ENCODE results near the gene ACOX2. TPM values are rescaled to one million over a fixed set of nuclear protein-coding genes. Genes with fewer than 3 reads are reported as not detected.

ACOX2 gene
- polyA plus RNA-seq, 3 donors, result 2.4 to 2.5 (median 2.4) TPM

- Histone ChIP-seq H3K27me3 (ENCODE audit: control insufficient read depth in 2 of 2, insufficient read depth in 2 of 2, low read length in 2 of 2) (no peaks in the 10 kb centered on the region), H3K4me3 (replicated peaks in 1 of 3; ENCODE audit: low read depth in 2 of 3, low read length in 3 of 3) (no peak overlapping the region), H3K9ac (ENCODE audit: insufficient read depth, low read length, poor library complexity, severe bottlenecking) (no peak overlapping the region), H3K27ac (ENCODE audit: low read depth in 1 of 2, low read length in 2 of 2) (no peak overlapping the region), H3K79me2 (ENCODE audit: insufficient read depth, low read length) (no peaks in the 10 kb centered on the region), H2AFZ (ENCODE audit: insufficient read depth, low read depth, low read length, poor library complexity, severe bottlenecking) (no peak overlapping the region), H3K9me3 (replicated peaks in 1 of 2; ENCODE audit: control insufficient read depth in 1 of 2, insufficient read depth in 1 of 2, low read length in 2 of 2) (no peaks in the 10 kb centered on the region), H3K4me2 (replicated peaks; ENCODE audit: extremely low read depth, low read length, poor library complexity, severe bottlenecking) (no peak overlapping the region), H3K4me1 (ENCODE audit: control insufficient read depth in 1 of 2, insufficient read depth in 2 of 2, low read length in 2 of 2) (peaks cover 11 to 16% of the 10 kb centered on the region in 2 donors), H4K20me1 (ENCODE audit: insufficient read depth, low read length) (no peaks in the 10 kb centered on the region), H3K36me3 (replicated peaks in 1 of 2; ENCODE audit: control insufficient read depth in 1 of 2, insufficient read depth in 2 of 2, low read length in 2 of 2) (no peaks in the 10 kb centered on the region)
- TF ChIP-seq CTCF (IDR thresholded peaks at IDR 0.05), result no peak
- 96% methylated on average over 7 of the region's 8 CpGs for WGBS (ENCODE audit: insufficient coverage)
- intact Hi-C loops (cut with micrococcal nuclease), result no loop called here
- H3K4me1 Mint-ChIP-seq, result peaks cover 24% of the 10 kb centered on the region
- H3K4me3 Mint-ChIP-seq, result no peak overlapping the region
- no peak overlapping the region for H3K27ac Mint-ChIP-seq
- no peak for DNase-seq
- peaks cover 2 to 11% (median 3%) of the 10 kb centered on the region in 3 donors for H3K27me3 Mint-ChIP-seq (ENCODE audit: low read depth in 3 of 3)
- H3K9me3 Mint-ChIP-seq, result peaks cover 0 to 4% (median 0%) of the 10 kb centered on the region in 7 donors
- no peaks in the 10 kb centered on the region for H3K36me3 Mint-ChIP-seq
Measured at GRCh38 chr3:58540176-58540858, 3.3 kb upstream of the ACOX2 start.

GRCh38 chr3:58539626-58540025 lies 2.6 kb upstream of the ACOX2 start:
- TF ChIP-seq CTCF (IDR thresholded peaks at IDR 0.05), result no peak
- WGBS (ENCODE audit: insufficient coverage), result 95% methylated on average over 9 of the region's 10 CpGs
- Histone ChIP-seq H3K27me3 (ENCODE audit: control insufficient read depth in 2 of 2, insufficient read depth in 2 of 2, low read length in 2 of 2) (no peaks in the 10 kb centered on the region), H3K4me3 (replicated peaks in 1 of 3; ENCODE audit: low read depth in 2 of 3, low read length in 3 of 3) (no peak overlapping the region), H3K27ac (ENCODE audit: low read depth in 1 of 2, low read length in 2 of 2) (no peak overlapping the region), H4K20me1 (ENCODE audit: insufficient read depth, low read length) (no peaks in the 10 kb centered on the region), H3K4me1 (ENCODE audit: control insufficient read depth in 1 of 2, insufficient read depth in 2 of 2, low read length in 2 of 2) (peaks cover 11 to 16% of the 10 kb centered on the region in 2 donors), H3K9me3 (replicated peaks in 1 of 2; ENCODE audit: control insufficient read depth in 1 of 2, insufficient read depth in 1 of 2, low read length in 2 of 2) (no peaks in the 10 kb centered on the region), H2AFZ (ENCODE audit: insufficient read depth, low read depth, low read length, poor library complexity, severe bottlenecking) (no peak overlapping the region), H3K79me2 (ENCODE audit: insufficient read depth, low read length) (no peaks in the 10 kb centered on the region), H3K36me3 (replicated peaks in 1 of 2; ENCODE audit: control insufficient read depth in 1 of 2, insufficient read depth in 2 of 2, low read length in 2 of 2) (no peaks in the 10 kb centered on the region), H3K4me2 (replicated peaks; ENCODE audit: extremely low read depth, low read length, poor library complexity, severe bottlenecking) (no peak overlapping the region), H3K9ac (ENCODE audit: insufficient read depth, low read length, poor library complexity, severe bottlenecking) (no peak overlapping the region)
- no peak for DNase-seq
- Mint-ChIP-seq H3K27ac (no peak overlapping the region), H3K27me3 (ENCODE audit: low read depth in 3 of 3) (peaks cover 2 to 9% (median 3%) of the 10 kb centered on the region in 3 donors), H3K4me3 (no peak overlapping the region), H3K4me1 (peaks cover 24% of the 10 kb centered on the region), H3K36me3 (no peaks in the 10 kb centered on the region), H3K9me3 (peaks cover 0 to 4% (median 0%) of the 10 kb centered on the region in 7 donors)
- intact Hi-C loops (cut with micrococcal nuclease), result loop anchor here (10.0 kb wide), 3 partner anchors 105 to 355 kb away; partner anchors contain the start of gene PDHB (in 1 of the 2)
